Neural progenitor cell (in vitro differentiated cells): ENCODE results near the gene CNPY4. TPM values are rescaled to one million over a fixed set of nuclear protein-coding genes. Genes with fewer than 3 reads are reported as not detected.
A peak's percentile ranks its signal among the peaks of the same experiment; 100 is the strongest.

Source experiments
- DNase-seq: peaks from one replicate; pipeline ENCODE4 v3.0.0-alpha.2; 2016; ENCODE audit warnings: low spot score
- H2AFZ ChIP-seq: fragments of 200-600 bp; sonication (generic); replicated peaks from 2 replicates; pipeline ENCODE4 v1.6.1; 2016; ENCODE audit warnings: antibody characterized with exemption
- H3F3A ChIP-seq: fragments of 200-600 bp; sonication (generic); 2 replicates; pipeline ENCODE4 v1.6.1; 2016; ENCODE audit warnings: antibody characterized with exemption, low read depth
- H3K27ac ChIP-seq: fragments of 200-600 bp; sonication (generic); 2 replicates; pipeline ENCODE4 v1.5.1; 2016; ENCODE audit warnings: mild to moderate bottlenecking
- H3K27me3 ChIP-seq: fragments of 200-600 bp; sonication (generic); 2 replicates; pipeline ENCODE4 v1.6.1; 2016; ENCODE audit warnings: mild to moderate bottlenecking, moderate library complexity
- H3K36me3 ChIP-seq: fragments of 200-600 bp; sonication (generic); 2 replicates; pipeline ENCODE4 v1.5.1; 2016
- H3K4me1 ChIP-seq: fragments of 200-600 bp; sonication (generic); 2 replicates; pipeline ENCODE4 v1.6.1; 2016; ENCODE audit warnings: mixed run types
- H3K4me2 ChIP-seq: fragments of 200-600 bp; sonication (generic); 2 replicates; pipeline ENCODE4 v1.6.1; 2016
- H3K4me3 ChIP-seq: fragments of 200-600 bp; sonication (generic); 2 replicates; pipeline ENCODE4 v1.5.1; 2016
- H3K79me2 ChIP-seq: fragments of 200-600 bp; sonication (generic); 2 replicates; pipeline ENCODE4 v1.6.1; 2016; ENCODE audit warnings: low read depth
- H3K9ac ChIP-seq: fragments of 200-600 bp; sonication (generic); 2 replicates; pipeline ENCODE4 v1.6.1; 2016
- H3K9me3 ChIP-seq: fragments of 200-600 bp; sonication (generic); 2 replicates; pipeline ENCODE4 v1.5.1; 2016; ENCODE audit warnings: low read depth
- H4K20me1 ChIP-seq: fragments of 200-600 bp; sonication (generic); 2 replicates; pipeline ENCODE4 v1.6.1; 2016; ENCODE audit warnings: low read depth
- H3K27ac Mint-ChIP-seq: 3 replicates; pipeline ENCODE4 v1.8.0; 2021; ENCODE audit warnings: mixed read lengths
- H3K27me3 Mint-ChIP-seq: 2 replicates; pipeline ENCODE4 v1.8.0; 2022; ENCODE audit warnings: low read depth, mild to moderate bottlenecking, inconsistent platforms, moderate library complexity, mixed read lengths; ENCODE audit not compliant: insufficient read depth
- H3K36me3 Mint-ChIP-seq: 3 replicates; pipeline ENCODE4 v1.8.0; 2021; ENCODE audit warnings: mixed read lengths
- H3K4me1 Mint-ChIP-seq: 3 replicates; pipeline ENCODE4 v1.8.0; 2021; ENCODE audit warnings: mixed read lengths
- H3K4me3 Mint-ChIP-seq: 3 replicates; pipeline ENCODE4 v1.8.0; 2021; ENCODE audit warnings: mild to moderate bottlenecking, moderate library complexity, mixed read lengths
- H3K9me3 Mint-ChIP-seq: 3 replicates; pipeline ENCODE4 v1.8.0; 2020; ENCODE audit warnings: mixed read lengths
- CTCF ChIP-seq: fragments of 200-600 bp; sonication (generic); IDR thresholded peaks from 2 replicates; pipeline ENCODE4 v1.5.1; 2017; ENCODE audit warnings: antibody characterized with exemption, mild to moderate bottlenecking
- EZH2 ChIP-seq: fragments of 200-600 bp; sonication (generic); IDR thresholded peaks from 2 replicates; pipeline ENCODE4 v1.6.1; 2017; ENCODE audit warnings: antibody characterized with exemption, mild to moderate bottlenecking, moderate library complexity
- EZH2phosphoT487 ChIP-seq: fragments of 200-600 bp; sonication (generic); IDR thresholded peaks from 2 replicates; pipeline ENCODE4 v1.6.1; 2017; ENCODE audit warnings: antibody characterized with exemption
- total RNA-seq: library from RNA; depleted of rRNA; stranded (reverse); fragments of >200 nt; gene quantifications from 2 replicates; pipeline ENCODE4 v1.2.3, GENCODE V29; 2015; ENCODE audit warnings: low replicate concordance

CNPY4 gene
- total RNA-seq, 1 donor from 2014 or later = 25.8 TPM

GRCh38 chr7:100152404-100152803 is 33.0 kb downstream of the CNPY4 start:
- Histone ChIP-seq H3K27ac (no peak overlapping the region), H3K9me3 (no peaks in the 10 kb centered on the region), H3K27me3 (no peaks in the 10 kb centered on the region), H3K4me2 (no peak overlapping the region), H3K79me2 (peaks cover 34% of the 10 kb centered on the region), H3K4me3 (no peak overlapping the region), H3K9ac (no peak overlapping the region), H4K20me1 (peaks cover 25% of the 10 kb centered on the region), H3K4me1 (peaks cover 3% of the 10 kb centered on the region), H3F3A (peaks cover 29% of the 10 kb centered on the region), H3K36me3 (no peaks in the 10 kb centered on the region), H2AFZ (no peak overlapping the region)
- H3K27ac Mint-ChIP-seq = no peak overlapping the region
- H3K4me3 Mint-ChIP-seq = no peak overlapping the region
- H3K36me3 Mint-ChIP-seq = peaks cover 11% of the 10 kb centered on the region
- peaks cover 21% of the 10 kb centered on the region for H3K4me1 Mint-ChIP-seq
- H3K27me3 Mint-ChIP-seq = peaks cover 4% of the 10 kb centered on the region
- TF ChIP-seq EZH2 = no peak
- TF ChIP-seq EZH2phosphoT487 = no peak
- TF ChIP-seq CTCF = no peak
- no peaks in the 10 kb centered on the region for H3K9me3 Mint-ChIP-seq
- DNase-seq = no peak

GRCh38 chr7:100152937-100153666 is 33.7 kb downstream of the CNPY4 start:
- peaks cover 32% of the 10 kb centered on the region for H4K20me1 ChIP-seq
- no peak for DNase-seq
- no peak overlapping the region for H3K27ac Mint-ChIP-seq
- H3K79me2 ChIP-seq = peaks cover 34% of the 10 kb centered on the region
- H3K4me3 Mint-ChIP-seq = peak overlapping the region; percentile 41
- H3F3A ChIP-seq = peaks cover 30% of the 10 kb centered on the region
- no peaks in the 10 kb centered on the region for H3K9me3 Mint-ChIP-seq
- H3K4me3 ChIP-seq = no peak overlapping the region
- H3K4me1 ChIP-seq = peaks cover 3% of the 10 kb centered on the region
- no peak overlapping the region for H3K9ac ChIP-seq
- no peak for TF ChIP-seq CTCF
- no peak for TF ChIP-seq EZH2phosphoT487
- TF ChIP-seq EZH2 = no peak
- no peak overlapping the region for H3K4me2 ChIP-seq
- H3K4me1 Mint-ChIP-seq = peaks cover 24% of the 10 kb centered on the region
- no peaks in the 10 kb centered on the region for H3K27me3 ChIP-seq
- H3K36me3 ChIP-seq = no peaks in the 10 kb centered on the region
- H3K36me3 Mint-ChIP-seq = peaks cover 11% of the 10 kb centered on the region
- H2AFZ ChIP-seq = no peak overlapping the region
- peaks cover 4% of the 10 kb centered on the region for H3K27me3 Mint-ChIP-seq
- H3K9me3 ChIP-seq = no peaks in the 10 kb centered on the region
- no peak overlapping the region for H3K27ac ChIP-seq

GRCh38 chr7:100153708-100154535 is 34.5 kb downstream of the CNPY4 start:
- no peak for TF ChIP-seq EZH2
- TF ChIP-seq EZH2phosphoT487 = no peak
- no peak for TF ChIP-seq CTCF
- Histone ChIP-seq H3K36me3 (no peaks in the 10 kb centered on the region), H3K27ac (no peak overlapping the region), H3K4me1 (peaks cover 3% of the 10 kb centered on the region), H4K20me1 (peaks cover 32% of the 10 kb centered on the region), H3K9me3 (no peaks in the 10 kb centered on the region), H3K4me3 (no peak overlapping the region), H3K79me2 (peaks cover 33% of the 10 kb centered on the region), H2AFZ (no peak overlapping the region), H3F3A (peaks cover 32% of the 10 kb centered on the region), H3K27me3 (no peaks in the 10 kb centered on the region), H3K9ac (no peak overlapping the region), H3K4me2 (no peak overlapping the region)
- Mint-ChIP-seq H3K36me3 (peaks cover 11% of the 10 kb centered on the region), H3K9me3 (no peaks in the 10 kb centered on the region), H3K4me3 (peak overlapping the region; percentile 57), H3K4me1 (peaks cover 18% of the 10 kb centered on the region), H3K27me3 (peaks cover 4% of the 10 kb centered on the region), H3K27ac (no peak overlapping the region)
- no peak for DNase-seq
